Tibial nerve (tissue), 4 donors: Measurements from ENCODE around the gene LTN1. TPM values are rescaled to one million over a fixed set of nuclear protein-coding genes. Genes with fewer than 3 reads are reported as not detected.
"Not testable (repeated sequence)": the region's sequence is repeated elsewhere in the genome, so short reads cannot be mapped to it uniquely, and the experiment has no call there.

Experiments
- DNase-seq, 2 donors: peaks; one replicate each; pipeline ENCODE4 v3.0.0-alpha.2; 2019; ENCODE audit warnings: low spot score in 2 of 2
- H3K27ac ChIP-seq, 4 donors: fragments of 200-600 bp; sonication (generic) in 3 of 4; one replicate each; pipeline ENCODE4 v1.5.1; 2017 to 2019; ENCODE audit warnings: mild to moderate bottlenecking in 1 of 4
- H3K27me3 ChIP-seq, 2 donors: fragments of 200-600 bp; sonication (generic) in 1 of 2; one replicate each; pipeline versions ENCODE4 v1.5.1 to v1.6.0; 2017 to 2019
- H3K36me3 ChIP-seq, 3 donors: fragments of 200-600 bp; sonication (generic); one replicate each; pipeline ENCODE4 v1.5.1; 2018 to 2019
- H3K4me1 ChIP-seq, 4 donors: fragments of 200-600 bp; sonication (generic) in 3 of 4; one replicate each; pipeline ENCODE4 v1.5.1; 2017 to 2019
- H3K4me3 ChIP-seq, 4 donors: fragments of 200-600 bp; sonication (generic) in 3 of 4; one replicate each; pipeline ENCODE4 v1.5.1; 2017 to 2019; ENCODE audit warnings: mild to moderate bottlenecking in 1 of 4, moderate library complexity in 1 of 4
- H3K9me3 ChIP-seq, 4 donors: fragments of 200-600 bp; sonication (generic) in 3 of 4; one replicate each; pipeline ENCODE4 v1.5.1; 2017 to 2019
- EP300 ChIP-seq, 2 donors: sonication (generic); formaldehyde crosslinking; IDR thresholded peaks; one replicate each; pipeline ENCODE4 v1.6.1; 2017; ENCODE audit warnings: antibody characterized with exemption in 2 of 2, mild to moderate bottlenecking in 1 of 2
- POLR2A ChIP-seq, 2 donors: fragments of 450-650 bp; IDR thresholded peaks; one replicate each; pipeline ENCODE4 v1.6.1; 2017; ENCODE audit warnings: antibody characterized with exemption in 2 of 2, mild to moderate bottlenecking in 2 of 2, moderate library complexity in 2 of 2
- WGBS, 2 donors: methylation state at CpG; one replicate each; pipeline ENCODE4 v1.1.5; 2018; 5-methylcytosine and 5-hydroxymethylcytosine counted together
- total RNA-seq, 4 donors: library from RNA; depleted of rRNA; stranded (reverse); fragments of >200 nt; gene quantifications; one replicate each; pipeline ENCODE4 v1.1.0, GENCODE V29; 2016
- TF ChIP-seq, protein P1 (sequence below), 5 experiments: fragments of 200-600 bp in 3 of 5; fragments of 450-650 bp in 2 of 5; sonication (generic) in 3 of 5; IDR thresholded peaks; one replicate each; pipeline ENCODE4 v1.5.1; 2016 to 2019; ENCODE audit warnings: antibody characterized with exemption in 5 of 5, mild to moderate bottlenecking in 3 of 5, moderate library complexity in 2 of 5

Gene LTN1
- total RNA-seq, 4 donors from 2014 or later: 25.2 to 45.4 (median 29.4) TPM

DNA sequence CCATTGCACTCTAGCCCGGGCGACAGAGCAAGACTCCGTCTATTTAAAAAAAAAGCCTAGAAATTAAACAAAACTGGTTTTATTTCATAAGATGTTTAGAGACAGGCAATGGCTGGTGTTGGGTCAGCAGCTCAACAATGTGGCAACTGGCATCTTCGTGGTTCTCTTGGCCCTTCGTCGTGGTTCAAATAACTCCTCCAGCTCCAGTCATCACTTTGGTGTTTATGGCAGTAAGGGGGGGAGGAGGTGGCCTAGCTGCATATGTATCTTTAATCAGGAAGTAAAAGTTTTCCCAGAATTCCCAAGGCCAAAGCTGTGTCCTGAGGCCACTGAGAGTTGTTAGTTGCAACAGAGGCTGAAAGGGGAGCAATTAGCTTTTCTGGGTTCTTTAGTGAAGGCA is 13.0 kb upstream of the LTN1 start:
- WGBS, 2 donors: 88 to 91% methylated on average over 6 of the region's 6 CpGs
- Histone ChIP-seq H3K36me3 (peaks cover 0 to 34% (median 0%) of the 10 kb centered on the region in 3 donors), H3K9me3 (no peaks in the 10 kb centered on the region), H3K27ac (no peak overlapping the region), H3K4me1 (peaks cover 0 to 11% (median 0%) of the 10 kb centered on the region in 4 donors), H3K27me3 (no peaks in the 10 kb centered on the region), H3K4me3 (no peak overlapping the region)
- TF ChIP-seq EP300 (IDR thresholded peaks at IDR 0.05): no peak
- no peak for TF ChIP-seq POLR2A (IDR thresholded peaks at IDR 0.05)
- TF ChIP-seq, protein P1, sequence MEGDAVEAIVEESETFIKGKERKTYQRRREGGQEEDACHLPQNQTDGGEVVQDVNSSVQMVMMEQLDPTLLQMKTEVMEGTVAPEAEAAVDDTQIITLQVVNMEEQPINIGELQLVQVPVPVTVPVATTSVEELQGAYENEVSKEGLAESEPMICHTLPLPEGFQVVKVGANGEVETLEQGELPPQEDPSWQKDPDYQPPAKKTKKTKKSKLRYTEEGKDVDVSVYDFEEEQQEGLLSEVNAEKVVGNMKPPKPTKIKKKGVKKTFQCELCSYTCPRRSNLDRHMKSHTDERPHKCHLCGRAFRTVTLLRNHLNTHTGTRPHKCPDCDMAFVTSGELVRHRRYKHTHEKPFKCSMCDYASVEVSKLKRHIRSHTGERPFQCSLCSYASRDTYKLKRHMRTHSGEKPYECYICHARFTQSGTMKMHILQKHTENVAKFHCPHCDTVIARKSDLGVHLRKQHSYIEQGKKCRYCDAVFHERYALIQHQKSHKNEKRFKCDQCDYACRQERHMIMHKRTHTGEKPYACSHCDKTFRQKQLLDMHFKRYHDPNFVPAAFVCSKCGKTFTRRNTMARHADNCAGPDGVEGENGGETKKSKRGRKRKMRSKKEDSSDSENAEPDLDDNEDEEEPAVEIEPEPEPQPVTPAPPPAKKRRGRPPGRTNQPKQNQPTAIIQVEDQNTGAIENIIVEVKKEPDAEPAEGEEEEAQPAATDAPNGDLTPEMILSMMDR (IDR thresholded peaks at IDR 0.05): no peak
- no peak for DNase-seq

DNA sequence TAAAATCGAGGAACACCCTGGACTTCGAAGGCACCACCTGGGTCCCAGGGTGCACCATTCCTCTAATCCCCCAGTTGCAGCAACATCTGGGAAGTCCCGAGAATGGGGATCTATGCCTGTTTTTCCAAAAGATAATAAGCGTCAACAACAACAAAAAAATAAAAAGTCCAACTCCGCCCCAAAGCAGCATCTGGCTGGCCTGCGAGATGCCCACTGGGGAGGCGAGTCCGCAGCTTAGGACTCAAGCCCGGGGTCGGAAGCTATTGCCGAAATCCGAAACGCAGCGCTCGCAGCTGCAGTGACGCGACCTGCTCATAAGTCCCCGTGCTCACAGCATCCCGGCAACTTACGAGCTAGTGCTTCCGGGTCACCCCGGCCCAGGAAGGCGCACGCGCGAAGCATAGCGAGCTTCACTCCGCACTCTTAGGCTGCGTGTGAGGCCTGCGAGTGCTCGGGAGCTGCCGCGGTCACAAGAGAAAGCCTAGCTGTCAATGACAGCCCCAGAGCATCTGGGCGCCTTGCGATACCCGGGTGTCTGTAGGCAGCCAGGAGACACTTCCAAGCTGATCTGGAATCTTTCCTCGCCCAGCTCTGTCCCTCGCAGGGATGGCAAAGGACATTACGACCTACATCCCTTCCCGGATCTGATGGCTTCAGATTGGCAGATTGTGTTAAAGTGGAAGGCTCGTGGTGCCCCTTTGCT is 9.9 kb upstream of the LTN1 start:
- DNase-seq: peak; percentile 90 to 92
- Histone ChIP-seq H3K9me3 (no peaks in the 10 kb centered on the region), H3K36me3 (peaks cover 0 to 30% (median 0%) of the 10 kb centered on the region in 3 donors), H3K4me3 (peak overlapping the region; percentile 59 to 79 (median 68)), H3K27ac (peak overlapping the region; percentile 84 to 98 (median 92)), H3K27me3 (no peaks in the 10 kb centered on the region), H3K4me1 (peaks cover 0 to 11% (median 0%) of the 10 kb centered on the region in 4 donors)
- 0% methylated on average over 41 of the region's 41 CpGs for WGBS, 2 donors
- peak; percentile 95 for TF ChIP-seq POLR2A (IDR thresholded peaks at IDR 0.05)
- TF ChIP-seq, protein P1 (IDR thresholded peaks at IDR 0.05): peak in 1 of 5 experiments; percentile 21
- peak in 1 of 2 donors; percentile 100 for TF ChIP-seq EP300 (IDR thresholded peaks at IDR 0.05)

DNA sequence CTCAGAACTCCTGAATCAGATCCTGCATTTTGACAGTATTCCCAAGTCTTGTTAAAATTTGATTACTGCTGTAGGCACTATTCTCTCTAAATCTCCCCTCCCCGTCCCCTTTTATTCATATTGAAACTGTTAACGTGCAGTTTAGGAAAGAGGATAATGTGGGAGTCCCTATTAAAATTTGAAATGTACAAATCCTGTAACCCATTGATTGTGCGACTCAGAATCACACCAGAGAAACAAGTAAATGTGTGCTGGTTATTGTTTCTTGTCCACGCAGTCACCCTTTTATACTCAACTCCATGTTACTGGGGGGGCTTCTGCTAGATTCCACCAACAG is 584 bp upstream of the LTN1 start:
- WGBS, 2 donors: 38 to 46% methylated on average over 4 of the region's 4 CpGs
- Histone ChIP-seq H3K4me3 (peak overlapping the region in 3 of 4 donors; percentile 62 to 75 (median 70)), H3K27me3 (no peaks in the 10 kb centered on the region), H3K27ac (peak overlapping the region; percentile 35 to 90 (median 87)), H3K36me3 (peaks cover 0 to 14% (median 0%) of the 10 kb centered on the region in 3 donors), H3K4me1 (peaks cover 0 to 33% (median 14%) of the 10 kb centered on the region in 4 donors), H3K9me3 (no peaks in the 10 kb centered on the region)
- TF ChIP-seq EP300 (IDR thresholded peaks at IDR 0.05) (no peak), POLR2A (IDR thresholded peaks at IDR 0.05) (no peak)
- TF ChIP-seq, protein P1 (IDR thresholded peaks at IDR 0.05): no peak
- no peak for DNase-seq

DNA sequence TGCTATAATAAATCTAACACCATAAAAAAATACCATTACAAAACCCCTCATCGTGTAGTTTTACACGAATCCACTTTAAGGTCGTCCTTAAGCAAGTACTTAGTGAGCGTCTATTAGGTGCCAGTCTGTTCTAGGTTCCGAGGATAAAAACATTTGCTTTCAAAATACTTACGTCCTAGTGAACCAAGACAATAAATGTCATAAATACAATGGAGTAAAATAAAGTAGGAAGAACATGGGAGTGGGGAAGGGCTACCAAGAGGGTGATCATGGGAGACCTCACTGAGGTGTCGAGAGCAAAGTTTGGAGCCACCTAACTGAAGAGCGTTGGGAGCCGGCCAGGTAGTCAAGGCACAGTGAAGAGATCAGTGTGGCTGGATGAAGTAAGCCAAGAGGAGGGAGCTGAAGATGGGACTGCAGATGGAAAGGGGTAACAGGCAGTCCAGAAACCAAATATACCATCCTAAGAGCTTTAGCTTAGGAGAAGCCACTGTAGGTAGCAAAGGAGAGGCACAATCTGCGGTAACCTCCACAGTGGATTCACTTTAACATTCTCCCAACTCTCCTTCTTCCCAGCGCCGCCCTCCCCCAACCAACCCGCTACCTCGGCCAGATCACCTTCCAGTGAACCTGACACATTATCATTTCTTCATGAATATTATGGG is 684 bp downstream of the LTN1 start:
- Histone ChIP-seq H3K27ac (peak overlapping the region; percentile 65 to 90 (median 87)), H3K36me3 (peaks cover 0 to 1% (median 0%) of the 10 kb centered on the region in 3 donors), H3K4me3 (peak overlapping the region; percentile 62 to 88 (median 72)), H3K9me3 (no peaks in the 10 kb centered on the region), H3K27me3 (no peaks in the 10 kb centered on the region), H3K4me1 (peaks cover 0 to 41% (median 14%) of the 10 kb centered on the region in 4 donors)
- 5 to 6% methylated on average over 14 of the region's 14 CpGs for WGBS, 2 donors
- no peak for TF ChIP-seq POLR2A (IDR thresholded peaks at IDR 0.05)
- no peak for DNase-seq

DNA sequence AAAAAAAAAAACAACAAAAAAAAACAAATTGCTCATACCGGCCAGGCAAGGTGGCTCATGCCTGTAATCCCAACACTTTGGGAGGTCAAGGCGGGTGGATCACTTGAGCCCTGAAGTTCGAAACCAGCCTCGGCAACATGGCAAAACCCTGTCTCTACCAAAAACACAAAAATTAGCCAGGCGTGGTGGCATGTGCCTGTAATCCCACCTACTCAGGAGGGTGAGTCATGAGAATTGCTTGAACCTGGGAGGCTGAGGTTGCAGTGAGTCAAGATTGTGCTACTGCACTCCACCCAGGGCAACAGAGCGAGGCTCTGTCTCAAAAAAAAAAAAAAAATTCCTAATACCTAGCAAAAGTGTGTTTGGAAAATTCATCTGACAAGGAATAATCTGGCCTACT is 4.5 kb downstream of the LTN1 start:
- H3K27me3 ChIP-seq, DNase-seq, H3K9me3 ChIP-seq, H3K4me3 ChIP-seq, H3K27ac ChIP-seq: not testable (repeated sequence)
- WGBS, 2 donors: 95 to 96% methylated on average over 6 of the region's 6 CpGs
- peaks cover 0 to 27% (median 0%) of the 10 kb centered on the region in 3 donors for H3K36me3 ChIP-seq
- peaks cover 0 to 45% (median 14%) of the 10 kb centered on the region in 4 donors for H3K4me1 ChIP-seq

DNA sequence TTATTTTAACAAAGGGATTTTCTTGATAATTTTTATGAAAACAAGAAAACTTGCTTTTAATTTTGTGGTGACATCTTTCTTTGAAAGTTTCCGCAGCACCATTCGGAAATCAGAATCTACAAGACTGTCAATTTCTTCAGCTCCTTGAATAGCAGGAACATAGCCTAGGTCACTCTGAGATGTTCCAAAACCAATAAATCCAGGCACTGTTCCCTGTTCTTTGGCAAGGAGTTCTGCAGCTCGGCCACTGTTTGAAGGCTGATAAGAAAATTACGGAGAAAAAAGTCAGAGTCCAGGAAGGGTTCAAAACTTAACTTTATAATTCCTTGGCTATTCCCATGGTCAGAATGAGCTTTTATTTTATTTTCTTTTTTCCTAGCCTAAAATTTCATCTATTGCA is 6.0 kb downstream of the LTN1 start:
- WGBS, 2 donors: 67 to 70% methylated on average over 4 of the region's 4 CpGs
- DNase-seq: no peak
- Histone ChIP-seq H3K9me3 (no peaks in the 10 kb centered on the region), H3K4me1 (peaks cover 0 to 41% (median 10%) of the 10 kb centered on the region in 4 donors), H3K27ac (no peak overlapping the region), H3K36me3 (peaks cover 0 to 42% (median 0%) of the 10 kb centered on the region in 3 donors), H3K27me3 (no peaks in the 10 kb centered on the region), H3K4me3 (no peak overlapping the region)
- TF ChIP-seq POLR2A (IDR thresholded peaks at IDR 0.05): no peak
- no peak for TF ChIP-seq EP300 (IDR thresholded peaks at IDR 0.05)
- TF ChIP-seq, protein P1 (IDR thresholded peaks at IDR 0.05): no peak
